HG03108 (cell line): ENCODE results near the gene FABP2.
A peak's percentile ranks its signal among the peaks of the same experiment; 100 is the strongest.
"Not testable (repeated sequence)": the region's sequence is repeated elsewhere in the genome, so short reads cannot be mapped to it uniquely, and the experiment has no call there.

Source experiments
- ATAC-seq: cut with Tn5 transposase; IDR thresholded peaks from one replicate; pipeline ENCODE4 v1.9.1; 2021; ENCODE audit warnings: moderate library complexity; ENCODE audit not compliant: unreplicated experiment

FABP2 gene

GRCh38 chr4:119321921-119322687, at the start of gene FABP2:
TSS of gene FABP2 (minus strand) at chr4:119322138. CDS start at chr4:119322102, 36 bp downstream.
- no peak for ATAC-seq

DNA sequence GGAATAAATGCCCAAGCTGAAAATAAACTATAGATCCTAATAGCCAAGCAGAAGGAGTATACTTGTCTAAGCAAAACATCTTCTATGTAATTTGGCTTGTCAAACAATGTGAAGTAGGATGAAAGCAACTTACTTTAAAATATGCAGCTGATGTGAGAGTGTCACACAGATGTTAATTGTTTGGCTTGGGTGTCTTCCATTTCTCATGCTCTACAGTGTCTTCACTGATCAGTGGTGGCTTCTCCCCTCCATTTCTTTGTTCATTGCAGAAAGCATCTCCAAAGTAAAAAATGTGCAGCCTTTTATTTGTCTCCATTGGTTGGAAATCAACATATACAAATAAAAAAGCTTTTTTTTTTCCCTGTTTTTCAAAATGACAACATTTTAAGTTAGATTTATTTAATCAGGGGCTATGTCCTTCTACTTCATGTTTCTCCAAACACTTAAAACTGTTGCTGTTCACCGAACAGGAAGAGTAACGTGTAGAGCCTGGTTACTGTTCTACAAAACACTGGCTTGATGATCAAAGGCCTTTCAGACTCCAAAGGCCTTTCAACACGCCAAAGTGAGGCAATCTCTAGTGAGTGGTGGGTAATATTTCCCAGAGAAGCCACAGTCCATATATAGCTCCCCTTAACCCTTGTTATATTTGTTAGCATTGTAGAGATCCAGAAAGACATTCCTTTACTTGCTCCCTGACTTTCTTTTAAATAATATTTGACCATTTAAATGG, 49.2 kb upstream of the FABP2 start:
- ATAC-seq, result not testable (repeated sequence)

GRCh38 chr4:119370392-119370791, 48.5 kb upstream of the FABP2 start:
- peak; percentile 94 for ATAC-seq

- not testable (repeated sequence) for ATAC-seq
Observed at GRCh38 chr4:119366802-119367201, 44.9 kb upstream of the FABP2 start.

GRCh38 chr4:119364203-119364602, 42.3 kb upstream of the FABP2 start:
- ATAC-seq, result not testable (repeated sequence)

GRCh38 chr4:119363372-119363771, 41.4 kb upstream of the FABP2 start:
- not testable (repeated sequence) for ATAC-seq

- ATAC-seq, result not testable (repeated sequence)
Observed at GRCh38 chr4:119362413-119362812, 40.5 kb upstream of the FABP2 start.

DNA sequence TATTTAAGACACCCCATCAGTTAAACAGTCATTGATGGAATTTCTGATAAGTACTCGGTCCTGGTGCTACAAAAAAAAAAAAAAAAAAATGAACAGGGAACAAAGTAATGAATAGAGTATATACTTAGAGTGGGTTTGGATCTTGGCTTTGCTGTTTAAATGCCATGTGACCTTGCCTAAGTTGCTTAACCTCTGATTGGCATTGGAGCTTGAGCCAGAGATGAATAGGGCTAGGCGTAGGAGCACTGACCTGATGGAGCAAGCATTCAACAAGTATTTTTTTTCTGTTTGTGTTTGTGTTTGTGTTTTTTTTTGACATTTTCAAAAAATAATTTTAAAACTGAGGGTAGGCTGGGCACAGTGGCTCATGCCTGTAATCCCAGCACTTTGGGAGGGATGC, 37.9 kb upstream of the FABP2 start:
- ATAC-seq, result not testable (repeated sequence)

DNA sequence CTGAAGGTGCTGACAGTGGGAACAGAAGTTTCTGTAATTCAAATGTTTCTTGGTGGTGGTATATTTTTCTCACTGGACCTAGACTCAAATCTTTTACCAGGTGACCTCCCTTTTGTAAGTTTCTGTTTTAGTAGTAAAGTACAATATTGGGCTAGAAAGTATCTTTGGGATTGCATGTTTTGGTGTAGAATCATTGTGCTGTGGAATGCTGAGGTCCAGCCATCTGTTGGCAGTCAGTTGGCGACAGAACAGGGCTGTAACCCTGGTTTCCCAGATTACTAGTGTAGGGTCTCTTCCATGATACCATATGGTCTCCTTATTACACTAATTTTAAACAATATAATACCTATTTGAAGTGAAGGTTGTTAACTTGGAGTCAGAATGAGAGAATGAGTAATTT, 34.9 kb upstream of the FABP2 start:
- ATAC-seq, result not testable (repeated sequence)

GRCh38 chr4:119356041-119356440, 34.1 kb upstream of the FABP2 start:
- not testable (repeated sequence) for ATAC-seq

GRCh38 chr4:119353364-119353763, 31.4 kb upstream of the FABP2 start:
- not testable (repeated sequence) for ATAC-seq

DNA sequence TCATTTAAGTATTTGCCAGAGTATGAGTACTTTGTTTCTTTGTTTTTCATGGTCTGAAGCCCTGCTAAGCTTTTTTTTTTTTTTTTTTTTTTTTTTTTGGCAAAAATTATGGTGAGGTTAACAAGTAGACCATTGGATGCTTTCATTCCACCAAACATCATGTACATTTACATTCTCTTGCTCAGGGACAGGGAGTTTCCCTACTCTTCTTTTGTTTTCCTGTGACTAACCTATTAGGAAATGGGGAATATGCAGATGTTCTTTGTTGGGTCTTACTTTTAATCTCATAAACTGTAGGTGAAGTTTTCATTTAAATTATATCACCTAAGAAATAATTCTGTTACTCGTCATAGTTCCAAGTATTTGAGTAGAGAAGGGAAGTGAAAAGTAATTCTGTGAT, 26.2 kb upstream of the FABP2 start:
- ATAC-seq, result not testable (repeated sequence)

DNA sequence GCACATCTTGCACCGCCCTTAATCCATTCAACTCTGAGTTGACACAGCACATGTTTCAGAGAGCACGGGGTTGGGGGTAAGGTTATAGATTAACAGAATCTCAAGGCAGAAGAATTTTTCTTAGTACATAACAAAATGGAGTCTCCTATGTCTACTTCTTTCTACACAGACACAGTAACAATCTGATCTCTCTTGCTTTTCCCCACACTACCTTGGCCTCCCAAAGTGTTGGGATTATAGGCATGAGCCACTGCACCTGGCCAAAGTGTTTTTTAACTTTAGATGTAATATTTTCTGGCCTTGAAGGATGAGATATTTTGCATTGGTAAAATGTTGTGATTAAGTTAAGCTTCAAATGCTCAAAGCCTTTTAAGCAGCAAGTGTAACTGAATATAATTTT, 21.4 kb upstream of the FABP2 start:
- ATAC-seq, result not testable (repeated sequence)

DNA sequence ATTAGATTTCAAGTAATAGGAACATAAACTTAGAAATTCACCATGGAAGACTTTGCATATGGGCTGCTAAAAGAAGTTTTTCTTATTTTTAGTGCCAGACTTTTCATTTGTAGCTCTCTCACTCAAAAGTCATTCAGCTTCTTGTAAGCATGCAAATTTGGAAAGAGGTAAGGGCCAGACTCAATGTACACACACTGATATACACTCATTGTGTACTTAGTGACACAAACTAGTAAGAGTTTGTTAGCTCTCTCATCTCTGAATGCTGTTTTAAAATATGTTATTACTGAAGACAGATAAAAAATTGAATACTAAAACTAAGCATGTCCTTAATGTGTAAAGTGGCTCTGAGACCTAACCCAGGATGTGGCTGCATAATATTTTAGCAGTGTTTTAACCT, 18.0 kb upstream of the FABP2 start:
- not testable (repeated sequence) for ATAC-seq

- ATAC-seq, result no peak
Observed at GRCh38 chr4:119337010-119337409, 15.1 kb upstream of the FABP2 start.

DNA sequence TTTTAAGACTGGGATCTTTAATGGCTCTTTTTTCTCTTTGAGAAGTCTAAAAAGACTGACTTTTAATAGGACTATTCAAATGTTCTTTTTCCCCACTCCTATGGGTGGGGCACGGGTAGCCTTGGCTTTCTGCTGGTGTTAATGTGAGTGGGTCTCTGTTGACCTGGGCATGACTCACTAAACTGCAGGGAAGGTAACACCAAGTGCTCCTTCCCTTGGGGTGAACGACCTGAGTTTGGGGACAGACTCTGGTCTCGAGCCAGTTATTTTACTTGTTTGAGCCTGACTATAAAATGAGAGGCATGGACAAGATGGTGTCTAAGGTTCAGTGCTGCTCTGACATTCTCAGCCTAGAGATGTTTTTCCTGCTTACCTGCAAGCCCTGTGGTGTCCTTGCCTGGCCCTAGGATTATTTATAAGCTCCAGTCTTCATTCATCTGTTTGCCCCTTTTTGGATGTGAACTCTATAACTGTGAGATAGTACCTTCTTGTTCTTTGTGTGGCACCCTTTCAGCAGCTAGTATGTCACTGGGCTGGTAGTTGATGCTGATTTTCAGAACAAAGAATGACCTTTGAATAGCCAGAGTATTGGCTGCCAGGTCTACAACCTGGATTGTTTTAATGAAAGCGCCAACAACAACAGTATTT, 14.5 kb upstream of the FABP2 start:
- ATAC-seq, result not testable (repeated sequence)

- ATAC-seq, result no peak
Observed at GRCh38 chr4:119329835-119330620, 8.1 kb upstream of the FABP2 start.

GRCh38 chr4:119328695-119329094, 6.8 kb upstream of the FABP2 start:
- no peak for ATAC-seq

- ATAC-seq, result no peak
Observed at GRCh38 chr4:119317990-119318389, 3.9 kb downstream of the FABP2 start.

DNA sequence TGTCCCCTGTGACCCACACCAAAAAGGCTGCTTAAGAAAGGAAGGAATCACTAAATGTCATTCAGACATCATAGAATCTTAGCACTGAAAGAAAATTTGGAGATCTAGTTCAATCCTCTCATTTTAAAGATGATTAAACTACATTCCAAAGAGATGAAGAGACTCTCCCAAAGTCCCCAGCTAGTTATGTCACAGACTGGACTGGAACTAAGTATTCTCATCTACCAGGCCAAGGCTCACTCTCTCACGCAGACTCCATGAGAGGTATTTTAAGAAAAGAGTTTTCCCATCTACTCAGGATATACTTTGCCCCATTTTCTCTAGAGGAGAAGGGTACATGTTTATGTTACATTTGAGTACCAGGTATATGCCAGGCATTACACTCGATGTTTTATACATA, 6.9 kb downstream of the FABP2 start:
- no peak for ATAC-seq

DNA sequence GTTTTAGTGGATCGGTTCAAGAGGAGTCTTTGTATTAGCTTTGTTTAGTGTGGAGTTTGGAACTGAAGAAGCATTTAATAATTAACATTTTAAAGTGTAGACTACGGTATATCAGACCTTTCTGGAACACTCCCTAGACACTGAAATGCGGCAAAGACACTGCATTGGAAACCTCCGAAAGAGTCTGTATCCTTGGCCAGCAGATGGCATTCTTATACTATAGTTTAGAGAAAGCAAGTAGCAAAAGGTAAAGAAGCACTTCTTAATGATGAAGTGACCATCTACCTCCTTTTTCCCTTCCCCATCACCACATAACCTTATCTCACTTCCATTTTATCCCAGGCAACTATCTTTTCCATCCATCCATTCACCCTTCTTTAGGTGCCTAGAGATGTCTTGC, 7.6 kb downstream of the FABP2 start:
- ATAC-seq, result no peak
